Measurements from ENCODE around the gene ARHGAP1. TPM values are rescaled to one million over a fixed set of nuclear protein-coding genes. Genes with fewer than 3 reads are reported as not detected.
A peak's percentile ranks its signal among the peaks of the same experiment; 100 is the strongest.

Gene ARHGAP1
- total RNA-seq, 2 donors from 2014 or later = 106 to 159 TPM

- TF ChIP-seq CTCF (IDR thresholded peaks at IDR 0.05) = no peak
- Histone ChIP-seq H3K27me3 (replicated peaks; ENCODE audit: insufficient read depth) (no peaks in the 10 kb centered on the region), H3K36me3 (peaks cover 64% of the 10 kb centered on the region), H3K4me3 (no peak overlapping the region), H3K9me3 (no peaks in the 10 kb centered on the region), H3K4me1 (ENCODE audit: control insufficient read depth in 1 of 2, low read depth in 2 of 2) (peaks cover 13 to 25% of the 10 kb centered on the region in 2 donors), H3K27ac (peak overlapping the region; percentile 3 to 79)
- DNase-seq (ENCODE audit: low spot score) = no peak
- ATAC-seq (ENCODE audit: insufficient number of reproducible peaks, low FRiP score, low read depth) = no peak
Observed at GRCh38 chr11:46676436-46677158, 23.8 kb downstream of the ARHGAP1 start.

- no peak for ATAC-seq (ENCODE audit: insufficient number of reproducible peaks, low FRiP score, low read depth)
- Histone ChIP-seq H3K36me3 (peaks cover 64% of the 10 kb centered on the region), H3K27me3 (replicated peaks; ENCODE audit: insufficient read depth) (no peaks in the 10 kb centered on the region), H3K4me3 (no peak overlapping the region), H3K27ac (peak overlapping the region; percentile 79 to 82), H3K9me3 (no peaks in the 10 kb centered on the region), H3K4me1 (ENCODE audit: control insufficient read depth in 1 of 2, low read depth in 2 of 2) (peaks cover 13 to 25% of the 10 kb centered on the region in 2 donors)
- DNase-seq (ENCODE audit: low spot score) = no peak
- TF ChIP-seq CTCF (IDR thresholded peaks at IDR 0.05) = no peak
Observed at GRCh38 chr11:46675949-46676348, 24.5 kb downstream of the ARHGAP1 start.

GRCh38 chr11:46675288-46675851, 25.0 kb downstream of the ARHGAP1 start:
- peak overlapping the region; percentile 79 to 82 for H3K27ac ChIP-seq
- peaks cover 13 to 25% of the 10 kb centered on the region in 2 donors for H3K4me1 ChIP-seq (ENCODE audit: control insufficient read depth in 1 of 2, low read depth in 2 of 2)
- no peak for DNase-seq (ENCODE audit: low spot score)
- no peaks in the 10 kb centered on the region for H3K9me3 ChIP-seq
- TF ChIP-seq CTCF (IDR thresholded peaks at IDR 0.05) = peak; percentile 28
- peak; percentile 56 for ATAC-seq (ENCODE audit: insufficient number of reproducible peaks, low FRiP score, low read depth)
- no peak overlapping the region for H3K4me3 ChIP-seq
- H3K36me3 ChIP-seq = peaks cover 62% of the 10 kb centered on the region
- no peaks in the 10 kb centered on the region for H3K27me3 ChIP-seq (replicated peaks; ENCODE audit: insufficient read depth)

- ATAC-seq (ENCODE audit: insufficient number of reproducible peaks, low FRiP score, low read depth) (no peak), DNase-seq (ENCODE audit: low spot score) (no peak)
- no peak overlapping the region for H3K4me3 ChIP-seq
- H3K9me3 ChIP-seq = no peaks in the 10 kb centered on the region
- H3K27ac ChIP-seq = peak overlapping the region; percentile 79 to 82
- no peaks in the 10 kb centered on the region for H3K27me3 ChIP-seq (replicated peaks; ENCODE audit: insufficient read depth)
- H3K4me1 ChIP-seq (ENCODE audit: control insufficient read depth in 1 of 2, low read depth in 2 of 2) = peaks cover 13 to 25% of the 10 kb centered on the region in 2 donors
- H3K36me3 ChIP-seq = peaks cover 62% of the 10 kb centered on the region
- TF ChIP-seq CTCF (IDR thresholded peaks at IDR 0.05) = no peak
Observed at GRCh38 chr11:46674463-46675287, 25.7 kb downstream of the ARHGAP1 start.
